ENCODE results near the gene GTPBP8. TPM values are rescaled to one million over a fixed set of nuclear protein-coding genes. Genes with fewer than 3 reads are reported as not detected.
A peak's percentile ranks its signal among the peaks of the same experiment; 100 is the strongest.
"Not testable (repeated sequence)": the region's sequence is repeated elsewhere in the genome, so short reads cannot be mapped to it uniquely, and the experiment has no call there.

GTPBP8 gene
- total RNA-seq, 1 donor from 2014 or later: 16.8 TPM

DNA sequence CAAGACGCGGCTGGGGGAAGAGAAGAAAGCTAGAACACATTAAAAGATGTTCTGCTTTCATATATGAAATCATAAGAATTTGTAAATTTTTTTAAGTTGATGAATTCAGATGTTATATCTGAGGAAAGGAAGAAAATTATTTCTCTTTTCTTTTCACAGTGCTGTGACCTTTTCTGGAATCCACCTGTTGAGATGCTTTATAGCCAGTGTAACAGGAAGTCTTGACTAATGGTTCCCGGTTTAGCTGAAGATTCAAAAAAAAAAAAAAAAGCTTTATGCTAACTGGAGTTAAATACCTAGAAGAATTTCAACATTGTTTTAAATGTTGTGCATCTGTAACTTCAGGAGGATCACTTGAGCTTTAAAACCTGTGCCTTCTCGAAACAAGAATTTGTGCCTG is 9.9 kb downstream of the GTPBP8 start:
- no peak for DNase-seq

- no peak for DNase-seq
Observed at GRCh38 chr3:113002037-113002436, 11.3 kb downstream of the GTPBP8 start.

GRCh38 chr3:113002679-113003078 is 11.9 kb downstream of the GTPBP8 start:
- no peak for DNase-seq

DNA sequence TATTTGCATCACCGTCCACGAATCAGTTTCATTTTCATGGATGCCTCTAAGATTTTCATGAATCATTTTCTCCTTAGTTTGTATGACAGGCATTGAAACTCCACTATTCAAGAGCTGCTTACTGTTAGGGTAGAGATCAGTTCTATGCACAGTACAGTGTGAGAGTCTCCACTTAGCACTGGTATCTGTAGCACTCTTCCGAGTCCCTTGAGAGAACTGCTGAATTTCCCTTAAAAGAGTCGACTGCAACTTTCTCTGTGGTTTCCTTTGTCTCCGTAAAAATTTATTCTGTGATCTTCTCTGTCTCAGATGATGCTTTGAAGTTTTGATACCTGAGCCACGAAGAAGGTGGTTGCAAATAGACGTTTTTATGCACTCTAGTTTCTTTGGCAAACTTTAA is 14.8 kb downstream of the GTPBP8 start:
- no peak for DNase-seq

DNA sequence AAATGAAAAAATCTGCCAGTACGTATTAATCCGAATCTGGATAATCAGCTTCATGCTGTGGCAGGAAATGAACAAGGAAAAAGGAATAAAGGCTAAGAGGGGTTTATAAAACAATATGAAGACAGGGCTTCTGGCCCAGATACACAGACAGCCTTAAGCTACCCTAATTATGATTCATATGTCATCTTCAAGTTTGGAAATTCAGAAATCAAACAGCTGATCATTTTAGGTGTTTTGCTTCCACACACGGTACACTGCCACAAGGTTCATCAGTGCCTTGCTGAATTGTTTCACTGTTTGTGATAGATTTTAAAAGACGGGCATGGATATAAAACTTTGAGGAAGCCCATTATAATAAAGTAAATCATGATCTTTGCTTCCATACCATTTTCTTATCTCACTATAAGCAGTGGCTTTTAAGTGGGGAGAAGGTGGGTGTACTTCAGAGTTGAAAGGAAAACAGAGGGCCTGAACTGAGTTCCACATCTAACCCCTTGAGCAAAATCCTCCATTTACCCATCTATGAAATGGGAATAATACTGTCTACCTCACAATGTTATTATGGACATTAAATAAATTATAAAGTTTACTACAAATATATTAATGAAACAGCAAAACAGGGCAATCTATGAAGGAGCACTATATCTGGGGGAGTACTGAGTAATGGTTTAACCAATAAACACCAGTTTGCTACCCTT is 15.7 kb downstream of the GTPBP8 start:
- no peak for DNase-seq

GRCh38 chr3:113008117-113008516 is 17.3 kb downstream of the GTPBP8 start:
- DNase-seq: no peak

DNA sequence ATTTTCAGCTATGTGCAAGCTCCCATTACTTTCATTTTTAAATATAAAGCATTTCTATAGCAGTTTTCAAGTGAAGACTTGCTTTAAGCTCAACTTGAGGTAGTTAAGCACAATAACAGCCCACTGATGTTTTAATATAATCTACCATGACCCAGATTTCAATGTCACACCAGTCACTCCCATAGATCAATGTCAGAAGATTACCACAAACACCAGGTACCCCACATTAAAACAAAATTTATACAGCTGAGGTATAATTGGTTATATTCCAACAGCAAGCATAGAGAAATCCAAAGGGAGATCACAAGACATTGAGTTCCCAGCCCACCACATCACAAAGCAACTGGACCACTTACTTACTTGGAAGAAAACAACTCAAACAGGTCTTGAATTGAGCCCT is 22.8 kb downstream of the GTPBP8 start:
- no peak for DNase-seq

- DNase-seq: no peak
Observed at GRCh38 chr3:113018536-113019181, 27.9 kb downstream of the GTPBP8 start.

GRCh38 chr3:113019182-113020137 is 28.7 kb downstream of the GTPBP8 start:
- DNase-seq: peak; percentile 90

DNA sequence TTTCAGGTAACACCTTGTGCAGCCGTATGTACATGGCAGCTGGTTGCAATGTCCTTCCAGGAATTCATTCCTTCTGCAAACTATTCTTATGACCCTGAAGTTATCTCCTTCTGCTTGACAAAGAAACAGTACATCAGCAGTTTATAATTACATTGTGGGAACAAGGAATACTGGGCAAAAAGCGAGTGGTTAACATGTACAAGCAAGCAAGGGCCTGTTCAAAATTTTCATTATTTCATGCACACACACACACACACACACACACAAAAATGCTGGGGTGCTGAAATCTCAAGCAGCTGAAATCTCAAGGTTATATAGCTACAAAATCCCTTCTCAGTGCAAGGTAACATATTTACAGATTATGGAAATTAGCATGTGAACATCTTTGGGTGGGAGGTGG is 30.7 kb downstream of the GTPBP8 start:
- no peak for DNase-seq

DNA sequence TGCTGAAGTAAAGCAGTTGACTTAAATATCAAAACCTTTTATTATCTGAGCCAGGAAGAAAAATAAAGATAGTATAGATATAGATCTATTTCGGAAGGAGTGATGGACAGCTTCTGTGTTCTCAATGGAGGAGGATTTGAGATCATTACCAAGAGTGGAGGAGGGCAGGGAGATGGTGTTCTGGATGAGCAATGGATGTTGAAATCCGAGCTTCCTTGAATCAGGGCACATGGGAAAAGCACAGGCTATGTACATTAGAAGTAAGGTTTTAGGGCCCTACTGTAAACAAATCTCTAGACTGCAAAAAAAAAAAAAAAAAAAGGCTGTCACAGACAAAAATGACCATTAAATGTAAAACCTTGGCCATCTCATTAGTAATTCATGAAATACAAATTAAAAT is 43.2 kb downstream of the GTPBP8 start:
- no peak for DNase-seq

- DNase-seq: peak; percentile 37
Observed at GRCh38 chr3:113035387-113035982, 44.7 kb downstream of the GTPBP8 start.

- no peak for DNase-seq
Observed at GRCh38 chr3:113038328-113038727, 47.5 kb downstream of the GTPBP8 start.

GRCh38 chr3:113039546-113039945 is 48.8 kb downstream of the GTPBP8 start:
- no peak for DNase-seq

DNA sequence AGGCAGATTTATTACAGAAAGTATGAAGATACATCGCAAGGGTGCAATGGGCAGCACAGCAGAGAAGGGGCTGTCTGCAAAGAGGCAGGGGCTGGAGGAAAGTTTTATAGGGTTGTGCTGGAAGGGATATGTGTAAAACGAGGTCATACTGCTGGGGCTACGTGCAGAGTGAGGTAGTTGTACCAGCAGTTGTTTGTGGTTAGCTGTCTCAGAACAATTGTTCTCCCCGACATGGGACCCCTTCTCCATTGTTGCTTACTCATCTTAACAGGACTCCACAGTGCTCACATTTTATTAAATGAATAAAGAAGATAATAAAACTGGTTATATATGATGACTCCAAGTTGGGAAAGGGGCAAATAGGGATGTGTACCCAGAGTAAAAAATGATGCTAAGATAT is 49.4 kb downstream of the GTPBP8 start:
- no peak for DNase-seq

- no peak for DNase-seq
Observed at GRCh38 chr3:113043686-113044085, 52.9 kb downstream of the GTPBP8 start.

DNA sequence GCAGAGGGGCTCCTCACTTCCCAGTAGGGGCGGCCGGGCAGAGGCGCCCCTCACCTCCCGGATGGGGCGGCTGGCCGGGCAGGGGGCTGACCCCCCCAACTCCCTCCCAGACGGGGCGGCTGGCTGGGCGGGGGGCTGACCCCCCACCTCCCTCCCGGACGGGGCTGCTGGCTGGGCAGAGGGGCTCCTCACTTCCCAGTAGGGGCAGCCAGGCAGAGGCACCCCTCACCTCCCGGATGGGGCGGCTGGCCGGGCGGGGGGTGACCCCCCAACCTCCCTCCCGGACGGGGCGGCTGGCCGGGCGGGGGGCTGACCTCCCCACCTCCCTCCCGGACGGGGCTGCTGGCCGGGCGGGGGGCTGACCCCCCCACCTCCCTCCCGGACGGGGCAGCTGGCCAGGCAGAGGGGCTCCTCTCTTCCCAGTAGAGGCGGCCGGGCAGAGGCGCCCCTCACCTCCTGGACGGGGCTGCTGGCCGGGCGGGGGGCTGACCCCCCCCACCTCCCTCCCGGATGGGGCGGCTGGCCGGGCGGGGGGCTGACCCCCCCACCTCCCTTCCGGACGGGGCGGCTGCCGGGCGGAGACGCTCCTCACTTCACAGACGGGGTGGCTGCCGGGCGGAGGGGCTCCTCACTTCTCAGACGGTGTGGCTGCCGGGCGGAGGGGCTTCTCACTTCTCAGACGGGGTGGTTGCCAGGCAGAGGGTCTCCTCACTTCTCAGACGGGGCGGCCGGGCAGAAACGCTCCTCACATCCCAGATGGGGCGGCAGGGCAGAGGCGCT is 55.6 kb downstream of the GTPBP8 start:
- DNase-seq: not testable (repeated sequence)

DNA sequence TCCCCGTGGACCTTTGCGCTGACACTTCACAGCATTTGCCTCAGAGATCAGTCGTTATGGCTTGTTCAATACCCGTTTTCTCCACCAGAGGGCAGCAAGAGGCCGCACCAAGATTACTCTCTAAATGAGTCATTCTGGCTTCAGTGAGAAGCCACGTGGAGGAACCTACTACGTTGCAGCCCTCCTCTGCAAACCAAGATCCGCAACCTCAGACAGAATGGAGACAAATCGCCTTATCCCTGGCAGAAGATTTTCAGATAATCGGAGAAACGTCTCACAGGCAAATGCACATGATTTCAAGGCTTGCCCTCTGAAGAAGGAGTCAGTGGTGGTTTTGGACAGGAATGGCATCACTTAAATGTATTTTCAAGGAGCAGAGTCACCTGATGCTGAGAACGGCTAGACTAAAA is 60.5 kb downstream of the GTPBP8 start:
- DNase-seq: peak; percentile 94
